ENCODE data around the gene IFRD1. TPM values are rescaled to one million over a fixed set of nuclear protein-coding genes. Genes with fewer than 3 reads are reported as not detected.

IFRD1 gene
- total and polyA plus RNA-seq, 10 donors, result 22.9 to 111 (median 45.5) TPM

GRCh38 chr7:112500619-112501018 is 50.4 kb downstream of the IFRD1 start:
- H3K27ac ChIP-seq, result no peak overlapping the region

GRCh38 chr7:112501801-112502503 is 51.7 kb downstream of the IFRD1 start:
- Histone ChIP-seq H3K27ac (no peak overlapping the region), H3K4me1 (no peaks in the 10 kb centered on the region), H3K9me3 (no peaks in the 10 kb centered on the region), H3K4me3 (no peak overlapping the region), H3K27me3 (replicated peaks in 1 of 7) (no peaks in the 10 kb centered on the region), H3K36me3 (no peaks in the 10 kb centered on the region)
- 74 to 84% (median 78%) methylated on average over 7 of the region's 7 CpGs for WGBS, 5 donors
- TF ChIP-seq POLR2A (IDR thresholded peaks at IDR 0.05) (no peak), CTCF (IDR thresholded peaks at IDR 0.05 in 8 of 11, conservative IDR thresholded peaks at IDR 0.05 in 3 of 11) (no peak), POLR2AphosphoS5 (IDR thresholded peaks at IDR 0.05) (no peak)
- no peak for DNase-seq
- intact Hi-C loops (cut with DNase I; ENCODE audit: low total_unique reads), result no loop called here

More at GRCh38 chr7:112500619-112501018, 50.4 kb downstream of the IFRD1 start:
- no peaks in the 10 kb centered on the region for H3K36me3 ChIP-seq
- DNase-seq, result no peak
- H3K27me3 ChIP-seq (replicated peaks in 1 of 7), result no peaks in the 10 kb centered on the region
- H3K4me1 ChIP-seq, result no peaks in the 10 kb centered on the region
- H3K4me3 ChIP-seq, result no peak overlapping the region
- H3K9me3 ChIP-seq, result no peaks in the 10 kb centered on the region
- intact Hi-C loops (cut with DNase I; ENCODE audit: low total_unique reads), result no loop called here
- TF ChIP-seq CTCF (IDR thresholded peaks at IDR 0.05 in 8 of 11, conservative IDR thresholded peaks at IDR 0.05 in 3 of 11) (no peak), POLR2A (IDR thresholded peaks at IDR 0.05) (no peak), POLR2AphosphoS5 (IDR thresholded peaks at IDR 0.05) (no peak)
- WGBS, 5 donors, result 92 to 96% (median 94%) methylated on average over 3 of the region's 3 CpGs

GRCh38 chr7:112502700-112503099 is 52.4 kb downstream of the IFRD1 start:
- H3K36me3 ChIP-seq, result no peaks in the 10 kb centered on the region
- no peak overlapping the region for H3K27ac ChIP-seq
- no peaks in the 10 kb centered on the region for H3K9me3 ChIP-seq
- no peak for DNase-seq
- 80 to 95% (median 88%) methylated on average over 2 of the region's 2 CpGs for WGBS, 5 donors
- H3K27me3 ChIP-seq (replicated peaks in 1 of 7), result no peaks in the 10 kb centered on the region
- no peak for TF ChIP-seq CTCF (IDR thresholded peaks at IDR 0.05 in 8 of 11, conservative IDR thresholded peaks at IDR 0.05 in 3 of 11)
- TF ChIP-seq POLR2AphosphoS5 (IDR thresholded peaks at IDR 0.05), result no peak
- TF ChIP-seq POLR2A (IDR thresholded peaks at IDR 0.05), result no peak
- intact Hi-C loops (cut with DNase I; ENCODE audit: low total_unique reads), result no loop called here
- H3K4me3 ChIP-seq, result no peak overlapping the region
- H3K4me1 ChIP-seq, result no peaks in the 10 kb centered on the region

GRCh38 chr7:112503361-112503972 is 53.2 kb downstream of the IFRD1 start:
- intact Hi-C loops (cut with DNase I; ENCODE audit: low total_unique reads), result no loop called here
- H3K36me3 ChIP-seq, result no peaks in the 10 kb centered on the region
- H3K27ac ChIP-seq, result no peak overlapping the region
- no peak for DNase-seq
- 66 to 81% (median 77%) methylated on average over 4 of the region's 4 CpGs for whole genome bisulfite sequencing, 5 donors
- H3K9me3 ChIP-seq, result no peaks in the 10 kb centered on the region
- H3K27me3 ChIP-seq (replicated peaks in 1 of 7), result no peaks in the 10 kb centered on the region
- H3K4me1 ChIP-seq, result no peaks in the 10 kb centered on the region
- no peak overlapping the region for H3K4me3 ChIP-seq
- no peak for TF ChIP-seq POLR2AphosphoS5 (IDR thresholded peaks at IDR 0.05)
- TF ChIP-seq POLR2A (IDR thresholded peaks at IDR 0.05), result no peak
- no peak for TF ChIP-seq CTCF (IDR thresholded peaks at IDR 0.05 in 8 of 11, conservative IDR thresholded peaks at IDR 0.05 in 3 of 11)
